Chondrocyte (in vitro differentiated cells): ENCODE data around the gene OSBPL5. TPM values are rescaled to one million over a fixed set of nuclear protein-coding genes. Genes with fewer than 3 reads are reported as not detected.

ENCODE experiments used
- DNase-seq: peaks from one replicate; pipeline ENCODE4 v3.0.0; 2021; ENCODE audit warnings: mixed read lengths, low spot score
- H3K27ac Mint-ChIP-seq: one replicate; pipeline ENCODE4 v1.8.0; 2021; ENCODE audit warnings: mild to moderate bottlenecking, moderate library complexity, mixed read lengths; ENCODE audit not compliant: unreplicated experiment
- H3K27me3 Mint-ChIP-seq: 2 replicates; pipeline ENCODE4 v1.8.0; 2021; ENCODE audit warnings: low read depth, mixed read lengths
- H3K36me3 Mint-ChIP-seq: 2 replicates; pipeline ENCODE4 v1.8.0; 2021; ENCODE audit warnings: low read depth, mixed read lengths
- H3K4me1 Mint-ChIP-seq: 2 replicates; pipeline ENCODE4 v1.8.0; 2021; ENCODE audit warnings: low read depth, mild to moderate bottlenecking, mixed read lengths
- H3K4me3 Mint-ChIP-seq: one replicate; pipeline ENCODE4 v1.8.0; 2021; ENCODE audit warnings: mild to moderate bottlenecking, moderate library complexity, mixed read lengths; ENCODE audit not compliant: unreplicated experiment
- H3K9me3 Mint-ChIP-seq: 2 replicates; pipeline ENCODE4 v1.8.0; 2021; ENCODE audit warnings: low read depth, mixed read lengths
- total RNA-seq: library from RNA; stranded (reverse); gene quantifications from 3 replicates; pipeline ENCODE4 v1.2.1, GENCODE V29; 2021
- TF ChIP-seq, protein P1 (sequence below): fragments of 200-600 bp; sonication (generic); IDR thresholded peaks from 2 replicates; pipeline ENCODE4 v1.5.0; 2021; ENCODE audit warnings: antibody characterized with exemption, mild to moderate bottlenecking, moderate library complexity

Gene OSBPL5
- total RNA-seq, 1 donor from 2014 or later = 43.9 TPM

DNA sequence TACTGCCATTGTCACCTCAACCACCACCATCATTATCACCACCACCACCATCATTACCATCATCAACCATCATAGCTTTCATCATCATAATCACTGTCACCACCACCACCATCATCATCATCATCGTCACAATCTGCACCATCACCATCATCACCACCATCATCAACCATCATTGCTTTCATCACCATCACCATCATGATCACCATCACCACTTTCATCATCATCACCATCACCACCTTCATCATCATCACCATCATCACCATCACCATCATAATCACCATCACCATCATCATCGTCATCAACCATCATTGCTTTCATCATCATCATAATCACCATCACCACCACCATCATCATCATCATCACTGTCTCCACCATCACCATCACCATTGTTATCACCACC lies 8.7 kb upstream of the OSBPL5 start:
- peaks cover 27% of the 10 kb centered on the region for H3K4me1 Mint-ChIP-seq
- no peak overlapping the region for H3K27ac Mint-ChIP-seq
- no peak for DNase-seq
- H3K27me3 Mint-ChIP-seq = no peaks in the 10 kb centered on the region
- no peak overlapping the region for H3K4me3 Mint-ChIP-seq
- H3K36me3 Mint-ChIP-seq = peaks cover 6% of the 10 kb centered on the region
- H3K9me3 Mint-ChIP-seq = peaks cover 21% of the 10 kb centered on the region
- TF ChIP-seq, protein P1, sequence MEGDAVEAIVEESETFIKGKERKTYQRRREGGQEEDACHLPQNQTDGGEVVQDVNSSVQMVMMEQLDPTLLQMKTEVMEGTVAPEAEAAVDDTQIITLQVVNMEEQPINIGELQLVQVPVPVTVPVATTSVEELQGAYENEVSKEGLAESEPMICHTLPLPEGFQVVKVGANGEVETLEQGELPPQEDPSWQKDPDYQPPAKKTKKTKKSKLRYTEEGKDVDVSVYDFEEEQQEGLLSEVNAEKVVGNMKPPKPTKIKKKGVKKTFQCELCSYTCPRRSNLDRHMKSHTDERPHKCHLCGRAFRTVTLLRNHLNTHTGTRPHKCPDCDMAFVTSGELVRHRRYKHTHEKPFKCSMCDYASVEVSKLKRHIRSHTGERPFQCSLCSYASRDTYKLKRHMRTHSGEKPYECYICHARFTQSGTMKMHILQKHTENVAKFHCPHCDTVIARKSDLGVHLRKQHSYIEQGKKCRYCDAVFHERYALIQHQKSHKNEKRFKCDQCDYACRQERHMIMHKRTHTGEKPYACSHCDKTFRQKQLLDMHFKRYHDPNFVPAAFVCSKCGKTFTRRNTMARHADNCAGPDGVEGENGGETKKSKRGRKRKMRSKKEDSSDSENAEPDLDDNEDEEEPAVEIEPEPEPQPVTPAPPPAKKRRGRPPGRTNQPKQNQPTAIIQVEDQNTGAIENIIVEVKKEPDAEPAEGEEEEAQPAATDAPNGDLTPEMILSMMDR = no peak

DNA sequence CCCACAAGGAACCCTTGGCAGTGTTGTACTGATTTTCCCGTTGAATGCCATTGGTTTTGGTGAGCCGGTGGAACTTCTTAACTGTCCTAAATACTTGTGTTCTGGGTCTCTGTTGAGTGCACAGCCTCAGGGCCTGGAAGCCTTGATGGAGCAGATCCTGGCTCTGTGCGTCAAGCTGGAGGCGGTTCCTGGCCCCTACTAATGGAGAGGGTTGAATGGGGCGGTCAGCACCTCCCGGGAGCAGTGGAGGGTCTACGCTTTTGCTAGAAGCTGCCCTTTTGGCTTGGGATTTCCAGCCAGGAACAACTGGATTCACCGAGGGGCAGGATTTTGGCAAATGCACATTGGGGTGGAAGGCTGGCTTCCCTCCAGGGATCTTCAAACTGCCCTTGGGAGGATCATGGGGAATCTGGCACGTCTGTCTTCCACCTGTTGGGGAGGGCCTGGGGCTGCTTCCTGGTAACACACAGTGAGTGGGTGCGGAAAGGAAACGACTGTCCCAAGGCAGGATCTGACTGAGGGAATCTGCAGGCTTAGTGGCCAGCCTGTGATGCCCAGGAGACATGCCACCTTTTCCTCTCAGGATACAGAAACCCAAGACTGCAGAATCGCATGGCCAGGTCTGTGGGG lies 6.9 kb upstream of the OSBPL5 start:
- H3K27ac Mint-ChIP-seq = no peak overlapping the region
- H3K36me3 Mint-ChIP-seq = peaks cover 6% of the 10 kb centered on the region
- H3K4me3 Mint-ChIP-seq = no peak overlapping the region
- peaks cover 15% of the 10 kb centered on the region for H3K4me1 Mint-ChIP-seq
- H3K9me3 Mint-ChIP-seq = peaks cover 14% of the 10 kb centered on the region
- no peak for DNase-seq
- TF ChIP-seq, protein P1 = no peak
- no peaks in the 10 kb centered on the region for H3K27me3 Mint-ChIP-seq

DNA sequence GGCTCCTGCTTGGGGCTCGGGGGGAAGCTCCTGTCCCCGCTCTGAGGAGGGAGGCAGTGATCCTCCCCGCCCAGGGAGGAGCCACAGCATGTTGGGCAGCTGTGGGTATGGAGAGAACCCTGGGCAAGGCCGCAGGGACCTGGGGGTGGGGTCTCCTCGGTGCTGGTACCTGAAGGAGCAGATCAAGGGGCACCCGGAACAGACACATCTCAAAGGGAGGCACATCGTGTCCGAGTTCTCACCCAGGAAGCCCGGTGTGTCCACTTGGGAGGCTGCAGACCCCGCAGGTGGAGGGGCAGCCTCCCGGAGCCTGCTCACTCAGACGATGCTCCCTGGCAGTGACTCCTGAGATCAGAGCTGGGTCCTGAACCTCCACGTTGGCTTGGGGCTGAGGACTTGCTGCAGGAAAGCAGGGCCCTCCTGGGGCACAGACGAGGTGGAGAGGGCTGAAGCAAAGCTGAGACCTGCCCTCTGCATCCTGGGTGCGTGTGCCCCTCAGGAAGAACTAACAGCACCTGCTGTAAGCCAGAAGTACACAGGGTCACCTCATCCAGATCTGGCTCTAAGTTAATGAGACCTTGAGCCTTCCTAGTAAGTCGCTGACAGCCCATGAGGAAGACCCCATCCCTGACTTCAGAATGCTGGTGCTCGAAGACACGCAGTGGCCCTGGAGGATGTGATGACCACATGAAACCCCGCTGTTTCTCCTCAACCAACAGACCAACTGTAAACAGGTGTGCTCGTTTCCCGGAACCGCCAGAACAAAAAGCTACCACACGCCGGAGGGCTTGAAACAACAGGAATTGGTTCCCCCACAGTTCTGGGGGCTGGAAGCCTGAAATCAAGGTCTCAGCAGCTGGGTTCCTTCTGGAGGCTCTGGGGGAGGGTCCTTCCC lies 5.9 kb upstream of the OSBPL5 start:
- Mint-ChIP-seq H3K4me3 (no peak overlapping the region), H3K27me3 (no peaks in the 10 kb centered on the region), H3K27ac (no peak overlapping the region), H3K4me1 (peaks cover 15% of the 10 kb centered on the region), H3K9me3 (peaks cover 7% of the 10 kb centered on the region), H3K36me3 (peaks cover 4% of the 10 kb centered on the region)
- TF ChIP-seq, protein P1 = no peak
- peak; percentile 84 for DNase-seq

DNA sequence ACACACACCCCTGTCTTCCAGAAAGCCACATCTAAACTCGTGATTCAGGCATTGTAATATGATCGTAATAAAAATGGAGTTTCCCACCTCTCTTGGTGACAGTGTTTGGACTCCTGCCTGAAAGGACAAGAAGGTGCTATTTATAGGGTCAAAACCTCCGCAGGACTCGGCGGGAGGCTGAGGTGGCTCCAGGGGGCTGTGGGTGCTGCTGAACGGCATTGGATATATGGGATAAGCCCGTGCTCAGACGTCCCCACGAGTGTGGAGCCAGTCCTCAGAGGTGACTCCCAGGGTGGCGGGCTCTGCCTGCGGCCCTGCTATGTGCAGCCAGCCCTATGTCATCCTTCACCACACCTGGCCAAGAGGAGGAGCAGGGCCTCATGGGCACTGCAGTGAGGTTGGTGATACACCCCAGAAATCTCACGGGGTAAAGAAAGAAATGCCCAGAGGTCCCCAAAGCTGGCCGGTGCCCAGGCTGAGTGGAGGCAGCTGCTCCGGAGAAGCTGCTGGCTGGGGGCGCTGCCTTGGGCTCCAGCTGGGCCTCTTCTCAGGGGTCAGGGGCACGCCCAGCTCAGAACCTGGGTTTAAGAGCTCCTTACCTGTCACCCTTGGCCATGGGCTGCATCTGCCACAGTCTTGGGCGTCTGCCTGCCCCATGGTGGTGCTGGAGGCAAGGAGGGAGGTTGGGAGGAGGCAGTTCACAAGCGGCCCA lies 5.1 kb upstream of the OSBPL5 start:
- DNase-seq = peak; percentile 92
- TF ChIP-seq, protein P1 = no peak
- Mint-ChIP-seq H3K9me3 (no peaks in the 10 kb centered on the region), H3K4me1 (peaks cover 19% of the 10 kb centered on the region), H3K27me3 (no peaks in the 10 kb centered on the region), H3K4me3 (peak overlapping the region; percentile 66), H3K36me3 (no peaks in the 10 kb centered on the region), H3K27ac (peak overlapping the region; percentile 99)
